HCEC 1CT (cell line): ENCODE data around the gene SLC12A8.

Source experiments
- DNase-seq: peaks from one replicate; pipeline ENCODE4 v3.0.0-alpha.2; 2017

Gene SLC12A8

GRCh38 chr3:125213946-125214542, 1.5 kb upstream of the SLC12A8 start:
- DNase-seq = no peak

GRCh38 chr3:125213364-125213755, 812 bp upstream of the SLC12A8 start:
- no peak for DNase-seq

GRCh38 chr3:125212091-125212508, 448 bp downstream of the SLC12A8 start:
- no peak for DNase-seq

GRCh38 chr3:125211523-125212090, 941 bp downstream of the SLC12A8 start:
- no peak for DNase-seq

GRCh38 chr3:125207949-125208568, 4.5 kb downstream of the SLC12A8 start:
- DNase-seq = no peak

- DNase-seq = no peak
Measured at GRCh38 chr3:125207507-125207906, 5.0 kb downstream of the SLC12A8 start.

- no peak for DNase-seq
Measured at GRCh38 chr3:125206934-125207333, 5.6 kb downstream of the SLC12A8 start.

- no peak for DNase-seq
Measured at GRCh38 chr3:125203731-125204130, 8.8 kb downstream of the SLC12A8 start.

- peak; percentile 32 for DNase-seq
Measured at GRCh38 chr3:125202197-125202596, 10.4 kb downstream of the SLC12A8 start.

- DNase-seq = no peak
Measured at GRCh38 chr3:125200731-125201139, 11.8 kb downstream of the SLC12A8 start.

- peak; percentile 37 for DNase-seq
Measured at GRCh38 chr3:125194849-125195601, 17.5 kb downstream of the SLC12A8 start.

- no peak for DNase-seq
Measured at GRCh38 chr3:125194061-125194848, 18.3 kb downstream of the SLC12A8 start.

- no peak for DNase-seq
Measured at GRCh38 chr3:125192190-125193035, 20.1 kb downstream of the SLC12A8 start.

GRCh38 chr3:125191730-125192129, 20.8 kb downstream of the SLC12A8 start:
- no peak for DNase-seq

GRCh38 chr3:125191256-125191655, 21.3 kb downstream of the SLC12A8 start:
- DNase-seq = no peak

GRCh38 chr3:125190786-125191185, 21.8 kb downstream of the SLC12A8 start:
- no peak for DNase-seq

GRCh38 chr3:125189378-125190165, 23.0 kb downstream of the SLC12A8 start:
- DNase-seq = no peak

GRCh38 chr3:125188955-125189354, 23.6 kb downstream of the SLC12A8 start:
- no peak for DNase-seq

- no peak for DNase-seq
Measured at GRCh38 chr3:125187599-125187910, 25.0 kb downstream of the SLC12A8 start.

GRCh38 chr3:125186800-125187598, 25.5 kb downstream of the SLC12A8 start:
- DNase-seq = no peak
